HG03060 (cell line): ENCODE data around the gene DIP2C.
"Not testable (repeated sequence)": the region's sequence is repeated elsewhere in the genome, so short reads cannot be mapped to it uniquely, and the experiment has no call there.

ENCODE experiments used
- ATAC-seq: cut with Tn5 transposase; IDR thresholded peaks from one replicate; pipeline ENCODE4 v1.9.1; 2021; ENCODE audit warnings: low read depth, moderate number of reproducible peaks; ENCODE audit not compliant: unreplicated experiment

DIP2C gene

GRCh38 chr10:584497-585290, 104.8 kb downstream of the DIP2C start:
- not testable (repeated sequence) for ATAC-seq

- ATAC-seq = no peak
Measured at GRCh38 chr10:583433-583832, 106.0 kb downstream of the DIP2C start.

GRCh38 chr10:581776-582330, 107.6 kb downstream of the DIP2C start:
- no peak for ATAC-seq

GRCh38 chr10:580778-581177, 108.7 kb downstream of the DIP2C start:
- ATAC-seq = no peak

- no peak for ATAC-seq
Measured at GRCh38 chr10:576130-576465, 113.4 kb downstream of the DIP2C start.

- no peak for ATAC-seq
Measured at GRCh38 chr10:575402-576129, 113.9 kb downstream of the DIP2C start.

- ATAC-seq = no peak
Measured at GRCh38 chr10:572696-573095, 116.8 kb downstream of the DIP2C start.

- no peak for ATAC-seq
Measured at GRCh38 chr10:571688-572451, 117.6 kb downstream of the DIP2C start.

- ATAC-seq = no peak
Measured at GRCh38 chr10:571166-571565, 118.3 kb downstream of the DIP2C start.

GRCh38 chr10:570628-571163, 118.8 kb downstream of the DIP2C start:
- ATAC-seq = no peak

GRCh38 chr10:569961-570627, 119.4 kb downstream of the DIP2C start:
- no peak for ATAC-seq

GRCh38 chr10:568848-569247, 120.6 kb downstream of the DIP2C start:
- no peak for ATAC-seq

GRCh38 chr10:567869-568268, 121.6 kb downstream of the DIP2C start:
- ATAC-seq = no peak

GRCh38 chr10:566241-566885, 123.1 kb downstream of the DIP2C start:
- no peak for ATAC-seq

GRCh38 chr10:565676-566075, 123.8 kb downstream of the DIP2C start:
- no peak for ATAC-seq

- ATAC-seq = no peak
Measured at GRCh38 chr10:565146-565545, 124.3 kb downstream of the DIP2C start.

GRCh38 chr10:563827-564226, 125.6 kb downstream of the DIP2C start:
- ATAC-seq = no peak

GRCh38 chr10:562142-562541, 127.3 kb downstream of the DIP2C start:
- ATAC-seq = no peak

- ATAC-seq = no peak
Measured at GRCh38 chr10:561721-562120, 127.7 kb downstream of the DIP2C start.
